ENCODE results near the gene TRPM7.
"Not testable (repeated sequence)": the region's sequence is repeated elsewhere in the genome, so short reads cannot be mapped to it uniquely, and the experiment has no call there.

TRPM7 gene

DNA sequence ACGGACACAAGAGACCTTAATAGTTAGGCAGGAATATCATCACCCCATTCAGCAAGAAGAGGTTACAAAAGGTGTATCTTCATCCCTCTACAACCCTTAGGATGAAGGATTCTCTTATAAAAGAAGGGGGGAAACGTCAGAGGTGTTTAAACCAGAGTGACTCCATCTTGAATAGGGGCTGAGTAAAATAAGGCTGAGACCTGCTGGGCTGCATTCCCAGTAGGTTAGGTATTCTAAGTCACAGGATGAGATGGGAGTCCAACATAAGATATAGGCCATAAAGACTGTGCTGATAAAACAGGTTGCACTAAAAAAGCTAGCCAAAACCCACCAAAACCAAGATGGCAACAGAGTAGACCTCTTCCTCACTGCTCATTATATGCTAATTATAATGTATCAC, 16.5 kb downstream of the TRPM7 start:
- no peak for DNase-seq (ENCODE audit: low spot score)

DNA sequence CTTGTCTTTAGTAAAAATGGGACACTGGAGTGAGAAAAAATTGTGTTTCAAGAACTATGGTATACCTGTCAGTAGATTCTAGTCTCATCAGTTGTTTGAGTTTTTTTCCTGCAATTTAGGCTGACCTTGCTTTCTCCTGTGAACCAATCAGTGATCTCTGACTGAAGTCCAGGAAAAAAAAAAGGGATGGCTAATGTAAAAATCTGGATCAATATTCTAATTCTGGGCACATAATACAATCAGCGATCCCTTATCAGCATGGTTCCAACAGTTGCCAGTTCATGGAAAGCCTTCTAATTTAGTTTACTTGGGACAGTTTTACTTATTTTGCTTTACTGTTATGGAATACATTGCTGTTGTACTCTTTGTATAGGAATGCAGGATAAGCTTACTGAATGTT, 17.0 kb downstream of the TRPM7 start:
- no peak for DNase-seq (ENCODE audit: low spot score)

DNA sequence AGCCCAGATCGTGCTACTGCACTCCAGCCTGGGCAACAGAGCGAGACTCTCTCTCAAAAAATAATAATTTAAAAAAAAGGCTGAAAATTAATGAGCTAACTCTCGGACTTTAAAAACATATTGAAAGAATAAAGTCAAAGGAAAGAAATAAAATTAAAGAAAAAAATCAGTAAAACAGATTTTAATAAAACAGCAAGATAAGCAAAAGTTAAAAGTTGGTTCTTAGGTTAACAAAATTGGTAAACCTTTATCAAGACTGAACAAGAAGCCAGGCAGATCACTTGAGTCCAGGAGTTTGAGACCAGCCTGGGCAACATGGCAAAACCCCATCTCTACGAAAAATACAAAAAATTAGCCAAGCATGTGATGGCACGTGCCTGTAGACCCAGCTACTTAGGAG, 20.7 kb downstream of the TRPM7 start:
- no peak for DNase-seq (ENCODE audit: low spot score)

DNA sequence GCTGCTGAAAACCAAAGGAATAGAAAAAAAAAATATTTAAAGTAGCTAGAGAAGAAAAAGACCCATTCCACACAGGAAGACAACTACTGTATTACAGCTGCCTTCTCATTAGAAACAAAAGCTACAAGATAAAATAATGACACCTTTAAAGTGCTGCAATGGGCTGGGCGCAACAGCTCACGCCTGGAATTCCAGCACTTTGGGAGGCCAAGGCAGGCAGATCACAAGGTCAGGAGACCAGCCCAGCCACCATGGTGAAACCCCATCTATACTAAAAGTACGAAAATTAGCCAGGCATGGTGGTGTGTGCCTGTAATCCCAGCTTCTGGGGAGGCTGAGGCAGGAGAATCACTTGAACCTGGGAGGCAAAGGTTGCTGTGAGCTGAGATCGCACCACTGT, 31.0 kb downstream of the TRPM7 start:
- no peak for DNase-seq (ENCODE audit: low spot score)

DNA sequence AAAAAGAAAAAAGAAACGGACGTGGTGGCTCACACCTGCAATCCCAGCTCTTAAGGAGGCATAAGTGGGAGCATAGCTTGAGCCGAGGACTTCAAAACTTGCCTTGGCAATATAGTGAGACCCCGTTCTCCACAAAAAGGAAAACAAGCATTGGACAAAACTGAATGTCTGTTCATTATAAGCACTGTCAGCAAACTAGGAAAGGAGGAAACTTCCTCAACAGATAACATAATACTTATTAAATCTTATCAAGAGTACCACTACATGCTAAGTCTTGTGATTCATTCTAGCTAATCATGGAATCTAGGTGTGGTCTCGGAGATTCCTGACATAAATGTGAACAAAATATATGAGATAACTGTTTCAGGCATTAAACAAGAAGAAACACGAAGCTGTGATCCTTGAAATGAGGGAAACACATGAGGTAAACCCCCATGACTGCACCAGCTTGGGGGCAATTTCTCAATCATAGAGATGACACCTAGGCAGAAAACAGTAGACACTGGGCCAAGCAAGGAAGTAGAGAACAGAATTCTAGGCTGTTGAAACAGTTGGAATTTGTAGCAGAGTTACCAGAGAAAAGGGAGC, 33.3 kb downstream of the TRPM7 start:
- no peak for DNase-seq (ENCODE audit: low spot score)

DNA sequence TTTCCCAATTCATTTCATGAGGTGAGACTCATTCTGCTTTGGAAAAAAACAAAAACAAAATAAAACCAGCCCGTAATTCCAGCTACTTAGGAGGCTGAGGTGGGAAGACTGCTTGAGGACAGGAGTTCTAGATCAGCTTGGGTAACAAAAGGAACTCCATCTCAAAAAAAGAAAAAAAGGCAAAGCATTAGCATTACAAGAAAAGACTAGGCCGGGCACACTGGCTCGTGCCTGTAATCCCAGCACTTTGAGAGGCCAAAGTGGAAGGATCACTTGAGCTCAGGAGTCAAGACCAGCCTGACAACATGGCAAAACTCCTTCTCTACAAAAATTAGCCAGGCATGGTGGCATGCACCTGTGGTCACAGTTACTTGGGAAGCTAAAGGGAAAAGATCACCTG, 33.9 kb downstream of the TRPM7 start:
- DNase-seq (ENCODE audit: low spot score), result no peak

DNA sequence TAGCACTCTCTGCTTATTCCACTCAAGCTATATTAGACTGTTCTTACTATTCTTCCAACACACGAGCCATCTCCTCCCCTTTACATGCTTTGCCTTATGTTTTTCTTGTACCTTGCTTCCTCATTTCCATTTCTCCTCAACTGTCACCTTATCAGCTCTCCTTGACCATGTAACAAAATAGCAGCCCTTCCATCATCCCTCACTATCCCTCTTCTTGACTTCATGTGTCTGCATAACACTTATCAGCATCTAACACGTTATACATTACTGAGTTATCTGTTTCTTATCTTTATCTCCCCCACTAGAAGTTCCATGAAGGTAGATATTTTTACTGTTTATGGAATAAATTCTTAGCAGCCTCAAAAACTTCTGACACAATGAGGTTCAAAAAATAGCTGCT, 45.3 kb downstream of the TRPM7 start:
- DNase-seq (ENCODE audit: low spot score), result no peak

DNA sequence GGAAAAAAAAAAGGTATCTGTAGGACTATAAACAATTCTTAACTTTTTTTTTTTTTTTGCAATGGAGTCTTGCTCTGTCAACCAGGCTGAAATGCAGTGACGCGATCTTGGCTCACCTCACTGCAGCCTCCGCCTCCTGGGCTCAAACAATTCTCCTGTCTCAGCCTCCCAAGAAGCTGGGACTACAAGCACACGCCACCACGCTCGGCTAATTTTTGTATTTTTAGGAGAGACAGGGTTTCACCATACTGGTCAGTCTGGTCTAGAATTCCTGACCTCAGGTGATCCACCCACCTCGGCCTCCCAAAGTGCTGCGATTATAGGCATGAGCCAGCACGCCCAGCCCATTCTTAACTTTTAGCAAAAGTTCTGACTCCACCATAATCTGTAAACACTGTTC, 50.5 kb downstream of the TRPM7 start:
- no peak for DNase-seq (ENCODE audit: low spot score)

DNA sequence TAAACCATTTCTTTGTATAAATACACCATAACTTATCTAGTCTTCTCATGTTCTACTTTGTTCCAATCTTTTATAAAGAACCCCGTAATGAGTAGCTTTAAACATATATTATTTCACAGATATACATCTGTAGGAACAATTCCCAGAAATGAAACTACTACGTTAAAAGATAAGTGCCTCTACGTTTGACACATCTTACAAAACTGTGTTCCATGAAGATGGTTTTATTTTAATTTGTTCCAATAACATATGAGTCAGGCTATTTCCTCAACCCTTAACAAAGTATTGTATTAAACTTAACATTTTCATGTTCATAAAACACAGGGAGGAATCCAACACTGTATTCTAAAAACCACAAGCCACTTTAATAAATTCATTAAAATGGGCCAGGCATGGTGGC, 52.9 kb downstream of the TRPM7 start:
- DNase-seq (ENCODE audit: low spot score), result no peak

DNA sequence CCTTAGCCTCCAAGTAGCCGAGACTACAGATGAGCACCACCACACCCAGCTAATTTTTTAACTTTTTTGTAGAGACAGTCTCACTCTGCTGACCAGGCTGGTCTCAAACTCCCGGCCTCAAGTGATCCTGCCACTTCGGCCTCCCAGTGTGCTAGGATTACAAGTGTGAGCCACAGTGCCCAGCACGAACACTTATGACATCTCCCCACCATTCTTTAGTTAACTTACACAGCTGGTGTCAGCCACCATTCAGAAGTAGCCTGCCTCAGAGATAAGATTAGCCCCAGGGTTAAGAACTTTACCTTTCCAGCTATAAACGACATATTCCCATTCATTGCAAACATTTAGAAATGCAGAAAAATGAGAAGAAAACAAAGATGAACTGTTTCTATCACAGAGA, 58.2 kb downstream of the TRPM7 start:
- no peak for DNase-seq (ENCODE audit: low spot score)

DNA sequence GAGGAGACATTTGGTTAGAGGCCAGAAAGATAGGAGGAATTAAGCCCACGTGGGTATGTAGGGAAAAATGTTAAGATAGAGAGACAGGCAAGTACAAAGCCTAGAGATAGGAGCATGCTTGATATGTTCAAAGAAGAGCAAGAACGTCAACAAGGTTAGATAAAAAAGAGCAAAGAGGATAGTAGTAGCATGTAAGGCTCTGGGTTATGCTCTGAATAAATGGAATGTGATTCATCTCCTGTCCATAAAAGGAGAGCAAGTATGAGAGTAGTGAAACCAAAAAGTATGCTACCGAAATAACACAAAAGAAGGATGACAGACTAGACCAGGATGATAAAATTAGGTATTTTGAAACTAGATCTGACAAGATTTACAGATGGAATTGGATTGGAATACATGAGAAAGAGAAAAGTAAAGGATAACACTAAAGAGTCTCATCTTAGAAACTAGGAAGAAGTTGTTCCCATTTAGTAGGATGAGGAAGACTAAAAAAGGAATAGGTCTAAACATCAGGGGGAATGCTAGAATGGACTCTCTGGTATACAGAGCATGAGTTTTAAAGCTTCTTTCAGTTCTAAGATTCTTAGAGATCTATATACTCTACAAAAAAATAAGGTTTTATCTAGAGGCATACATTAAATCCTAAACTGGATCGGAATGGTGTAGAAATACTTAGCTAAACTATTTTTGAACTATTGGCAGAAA, 59.1 kb downstream of the TRPM7 start:
- DNase-seq (ENCODE audit: low spot score), result no peak

DNA sequence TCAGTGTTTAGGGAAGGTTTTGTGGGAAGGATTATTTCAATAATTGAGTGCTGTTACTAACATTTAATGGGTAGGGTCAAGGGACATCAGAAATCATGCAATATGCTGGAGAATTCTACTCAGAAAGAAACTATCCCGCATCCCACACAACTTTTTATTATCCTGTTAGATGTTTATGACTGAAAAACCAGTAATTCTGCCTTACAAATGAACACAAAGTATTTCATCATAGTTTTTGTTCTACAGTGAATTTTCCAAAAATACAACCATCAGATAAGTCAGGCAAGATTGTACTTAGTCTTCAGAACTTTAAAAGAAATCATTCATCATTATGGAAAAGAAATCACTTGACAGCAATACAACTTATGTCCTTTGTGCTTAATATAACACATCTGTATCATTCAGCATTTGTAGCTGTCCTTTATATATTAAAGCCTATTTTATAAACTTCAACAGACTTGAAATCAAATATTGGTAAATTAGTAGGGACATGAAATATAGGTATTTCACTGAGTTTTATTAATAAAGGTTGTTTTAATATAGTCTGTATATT, 61.9 kb downstream of the TRPM7 start:
- DNase-seq (ENCODE audit: low spot score), result no peak

DNA sequence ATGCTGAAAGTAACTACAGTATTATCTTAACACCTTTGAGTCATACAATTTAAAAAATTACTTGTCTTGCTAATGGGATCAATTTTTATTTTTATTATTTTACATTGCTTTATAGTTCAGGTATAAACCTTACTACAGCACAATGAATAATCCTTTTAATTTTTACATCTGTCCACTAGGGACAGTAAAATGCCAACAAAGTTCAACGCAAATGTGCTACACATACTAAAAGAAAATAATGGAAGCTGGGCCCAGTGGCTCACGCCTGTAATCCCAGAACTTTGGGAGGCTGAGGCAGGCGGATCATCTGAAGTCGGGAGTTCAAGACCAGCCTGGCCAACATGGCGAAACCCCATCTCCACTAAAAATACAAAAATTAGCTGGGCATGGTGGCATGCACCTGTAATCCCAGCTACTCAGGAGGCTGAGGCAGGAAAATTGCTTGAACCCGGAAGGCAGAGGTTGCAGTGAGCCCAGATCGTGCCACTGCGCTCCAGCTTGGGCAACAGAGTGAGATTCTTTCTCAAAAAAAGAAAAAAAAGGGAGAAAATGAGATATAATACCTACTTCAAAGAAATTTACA, 64.1 kb downstream of the TRPM7 start:
- DNase-seq (ENCODE audit: low spot score), result not testable (repeated sequence)

DNA sequence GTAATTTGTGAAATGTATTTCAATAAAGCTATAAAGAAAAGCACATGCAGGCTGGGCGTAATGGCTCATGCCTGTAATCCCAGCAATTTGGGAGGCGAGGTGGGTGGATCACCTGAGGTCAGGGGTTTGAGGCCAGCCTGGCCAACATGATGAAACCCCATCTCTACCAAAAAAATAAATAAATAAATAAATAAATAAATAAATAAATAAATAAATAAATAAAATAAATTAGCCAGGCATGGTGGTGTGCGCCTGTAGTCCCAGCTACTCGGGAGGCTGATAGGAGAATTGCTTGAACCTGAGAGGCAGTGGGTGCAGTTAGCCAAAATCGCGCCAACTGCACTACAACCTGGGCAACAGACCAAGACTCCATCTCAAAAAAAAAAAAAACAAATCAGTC, 69.6 kb downstream of the TRPM7 start:
- not testable (repeated sequence) for DNase-seq (ENCODE audit: low spot score)

DNA sequence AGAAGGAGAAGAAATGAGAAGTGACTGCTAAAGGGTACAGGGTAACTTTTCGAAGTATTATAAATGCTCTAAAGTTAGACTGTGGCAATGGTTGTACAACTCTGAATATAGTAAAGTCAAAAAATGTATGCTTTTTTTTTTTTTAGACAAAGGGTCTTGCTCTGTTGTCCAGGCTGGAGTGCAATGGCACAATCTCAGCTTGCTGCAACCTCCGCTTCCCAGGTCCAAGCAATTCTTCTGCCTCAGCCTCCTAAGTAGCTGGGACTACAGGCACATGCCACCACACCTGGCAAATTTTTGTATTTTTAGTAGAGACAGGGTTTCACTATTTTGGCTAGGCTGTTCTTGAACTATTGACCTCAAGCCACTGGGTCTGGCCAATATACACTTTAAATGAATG, 70.0 kb downstream of the TRPM7 start:
- not testable (repeated sequence) for DNase-seq (ENCODE audit: low spot score)

DNA sequence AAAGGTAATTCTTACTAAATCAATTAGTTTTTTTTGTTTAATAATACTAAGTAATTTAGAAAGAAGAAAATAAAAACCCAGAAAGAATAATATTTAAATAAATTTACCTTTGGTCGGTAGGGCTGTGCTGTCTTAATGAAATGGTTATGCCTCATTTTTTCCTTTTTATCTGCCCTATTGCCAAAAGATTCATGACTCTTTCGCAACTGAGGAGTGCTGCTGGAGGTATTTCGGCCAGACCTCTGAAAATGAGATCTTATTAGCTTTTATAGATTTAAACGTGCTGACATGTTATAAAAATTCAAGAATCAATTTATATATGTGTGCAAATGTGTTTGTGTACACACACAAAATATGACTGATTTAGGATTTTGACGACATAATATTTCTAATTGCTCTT, 73.0 kb downstream of the TRPM7 start:
- no peak for DNase-seq (ENCODE audit: low spot score)

DNA sequence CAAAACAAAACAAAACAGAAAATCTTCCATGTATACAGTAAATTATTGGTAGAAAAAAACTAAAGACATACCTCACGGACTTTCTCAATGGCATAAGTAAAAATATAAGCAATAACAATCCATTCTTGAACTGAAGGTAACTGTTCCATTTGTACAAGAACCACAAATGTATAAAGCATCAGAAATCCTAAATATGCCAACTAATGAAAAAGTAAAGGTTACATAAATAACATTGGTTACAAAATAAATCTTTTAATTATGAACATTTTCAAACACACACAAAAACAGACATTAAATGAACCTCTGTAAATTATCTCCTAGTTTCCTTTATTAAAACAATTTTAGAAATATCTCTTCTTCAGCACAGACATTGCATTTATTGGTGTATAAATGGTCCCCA, 79.5 kb downstream of the TRPM7 start:
- no peak for DNase-seq (ENCODE audit: low spot score)

DNA sequence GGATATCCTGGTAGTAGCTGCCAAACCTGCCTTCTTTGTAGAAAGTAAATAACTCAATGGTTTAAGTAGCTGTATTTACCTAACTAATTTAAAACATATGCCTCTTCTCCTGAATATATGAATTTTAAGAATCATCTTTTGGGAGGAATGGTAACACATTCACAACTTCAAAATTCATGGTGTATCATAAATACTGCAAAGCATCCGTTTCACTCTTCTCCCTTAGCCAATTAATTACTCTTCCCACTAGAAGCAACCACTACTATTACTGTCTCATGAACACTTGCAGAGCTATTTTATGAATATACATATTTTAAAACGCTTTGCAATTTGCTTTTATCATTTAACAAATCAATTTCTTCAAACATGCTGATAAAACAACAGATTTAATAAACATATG, 81.1 kb downstream of the TRPM7 start:
- no peak for DNase-seq (ENCODE audit: low spot score)

DNA sequence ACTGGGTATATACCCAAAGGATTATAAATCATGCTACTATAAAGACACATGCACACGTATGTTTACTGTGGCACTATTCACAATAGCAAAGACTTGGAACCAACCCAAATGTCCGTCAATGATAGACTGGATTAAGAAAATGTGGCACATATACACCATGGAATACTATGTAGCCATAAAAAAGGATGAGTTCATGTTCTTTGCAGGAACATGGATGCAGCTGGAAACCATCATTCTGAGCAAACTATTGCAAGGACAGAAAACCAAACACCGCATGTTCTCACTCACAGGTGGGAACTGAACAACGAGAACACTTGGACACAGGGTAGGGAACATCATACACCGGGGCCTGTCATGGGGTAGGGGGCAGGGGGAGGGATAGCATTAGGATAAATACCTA, 84.6 kb downstream of the TRPM7 start:
- not testable (repeated sequence) for DNase-seq (ENCODE audit: low spot score)

DNA sequence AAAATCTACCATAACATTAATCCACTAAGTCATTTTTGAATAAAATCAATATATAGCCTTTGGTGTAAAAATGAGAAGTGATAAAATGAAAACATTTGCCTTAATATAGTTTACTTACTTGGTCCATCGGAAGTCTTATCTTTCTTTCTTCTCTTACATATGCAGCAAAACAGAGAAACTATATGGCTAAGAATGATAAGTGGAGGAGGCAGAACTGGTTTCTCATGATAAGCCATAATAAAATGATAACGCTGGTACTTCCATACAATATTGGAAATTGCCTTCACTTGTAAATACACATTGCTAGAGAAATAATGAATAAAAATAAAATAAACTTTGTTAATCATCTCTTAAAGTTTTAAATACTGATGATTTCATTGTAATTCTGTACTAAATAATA, 92.3 kb downstream of the TRPM7 start:
- no peak for DNase-seq (ENCODE audit: low spot score)

DNA sequence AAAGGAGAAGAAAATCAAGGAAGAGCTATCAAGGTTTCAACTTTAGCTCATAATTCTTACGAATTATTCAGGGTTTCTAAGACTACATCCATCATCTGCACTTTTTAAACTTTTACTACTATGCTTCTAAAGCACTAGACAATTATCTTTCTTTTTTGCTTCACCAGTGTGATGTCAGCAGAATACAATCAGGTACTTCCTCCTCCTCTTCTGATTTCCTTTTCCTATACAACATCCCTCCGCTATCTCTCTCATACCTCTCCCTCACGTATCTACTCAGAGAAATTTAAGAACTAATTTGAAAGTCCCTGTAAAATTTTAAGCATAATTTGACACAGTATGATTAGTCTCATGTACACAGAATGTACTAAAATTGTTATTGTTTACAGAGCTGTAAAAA, 92.8 kb downstream of the TRPM7 start:
- DNase-seq (ENCODE audit: low spot score), result no peak

DNA sequence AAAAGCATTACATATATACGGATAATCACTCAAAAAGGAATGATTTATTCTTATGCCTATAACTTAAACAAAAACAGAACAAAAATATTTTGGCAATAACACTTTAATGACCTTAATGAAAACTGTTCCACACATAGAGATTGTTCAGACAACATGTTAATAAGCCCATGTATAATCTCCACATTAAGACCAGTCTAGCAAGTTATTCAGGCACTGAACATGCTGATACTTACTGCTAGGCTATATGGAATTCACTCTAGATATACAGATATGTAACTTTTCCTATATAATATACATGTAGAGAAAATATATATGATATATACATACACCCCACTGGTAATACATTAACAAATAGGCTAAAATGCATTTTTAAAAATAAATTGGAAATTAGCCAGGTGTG, 96.3 kb downstream of the TRPM7 start:
- DNase-seq (ENCODE audit: low spot score), result no peak

DNA sequence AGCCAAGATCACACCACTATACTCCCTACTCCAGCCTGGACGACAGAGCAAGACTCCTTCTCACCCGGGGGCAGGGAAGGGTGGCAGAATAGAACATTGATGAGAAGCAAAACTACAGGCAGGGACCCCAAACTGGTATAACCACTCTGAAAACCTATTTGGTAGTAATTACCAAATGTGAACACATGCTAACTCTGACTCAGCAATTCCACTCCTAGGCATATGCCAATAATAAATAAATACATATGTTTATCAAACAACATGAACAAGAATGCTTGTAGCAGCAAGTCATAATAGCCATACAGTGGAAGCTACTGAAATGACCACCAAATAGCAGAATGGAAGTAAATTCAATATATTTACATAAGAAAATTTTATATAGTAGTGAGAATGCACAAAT, 109.1 kb downstream of the TRPM7 start:
- no peak for DNase-seq (ENCODE audit: low spot score)

DNA sequence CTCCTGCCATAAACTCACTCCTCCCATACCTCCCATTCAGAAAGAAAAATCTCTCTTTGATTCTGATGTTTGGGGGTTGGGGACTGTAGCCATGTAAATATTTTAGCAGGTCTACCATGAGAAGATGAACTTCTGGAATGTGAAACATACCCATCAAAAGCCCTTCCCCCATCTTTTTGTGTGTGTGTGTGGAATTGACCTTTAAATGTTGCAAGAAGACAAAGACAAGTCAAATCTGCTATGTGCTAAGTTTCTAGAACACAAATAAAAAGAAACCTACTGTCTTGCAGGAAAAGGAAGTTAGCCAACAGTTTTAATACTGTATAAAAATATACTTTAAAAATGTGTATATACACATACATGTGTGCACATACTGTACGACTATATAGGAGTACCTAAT, 110.4 kb downstream of the TRPM7 start:
- no peak for DNase-seq (ENCODE audit: low spot score)
